Mucosa of gallbladder (tissue), 1 donor: ENCODE data around the gene CEACAM1. TPM values are rescaled to one million over a fixed set of nuclear protein-coding genes. Genes with fewer than 3 reads are reported as not detected.
"Not testable (repeated sequence)": the region's sequence is repeated elsewhere in the genome, so short reads cannot be mapped to it uniquely, and the experiment has no call there.

Experiments used
- DNase-seq: peaks from one replicate; pipeline ENCODE4 v3.0.0-alpha.2; 2020; ENCODE audit warnings: low spot score
- total RNA-seq: library from RNA; stranded (reverse); gene quantifications from one replicate; pipeline ENCODE4 v1.2.1, GENCODE V29; 2021
- donor health status: DM: no; HTN: no; CAD: no.

The CEACAM1 gene
- total RNA-seq, 1 donor from 2014 or later: 19.5 TPM

DNA sequence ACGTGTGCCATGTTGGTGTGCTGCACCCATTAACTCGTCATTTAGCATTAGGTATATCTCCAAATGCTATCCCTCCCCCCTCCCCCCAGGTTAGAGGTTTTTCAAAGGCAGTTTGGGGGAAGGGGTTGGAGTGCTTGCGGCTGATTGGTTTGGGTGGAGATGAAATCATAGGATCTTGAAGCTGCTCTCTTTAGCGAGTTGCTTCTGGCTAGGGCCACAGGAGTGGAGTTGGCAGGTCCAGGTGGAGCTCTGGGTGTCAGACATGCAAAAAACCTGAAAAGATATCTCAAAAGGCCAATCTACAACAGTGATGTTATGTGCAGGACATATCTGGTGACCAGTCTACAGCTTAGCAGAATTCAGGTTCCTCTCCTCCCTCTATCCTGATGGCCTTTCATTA, 52.9 kb downstream of the CEACAM1 start:
- no peak for DNase-seq

DNA sequence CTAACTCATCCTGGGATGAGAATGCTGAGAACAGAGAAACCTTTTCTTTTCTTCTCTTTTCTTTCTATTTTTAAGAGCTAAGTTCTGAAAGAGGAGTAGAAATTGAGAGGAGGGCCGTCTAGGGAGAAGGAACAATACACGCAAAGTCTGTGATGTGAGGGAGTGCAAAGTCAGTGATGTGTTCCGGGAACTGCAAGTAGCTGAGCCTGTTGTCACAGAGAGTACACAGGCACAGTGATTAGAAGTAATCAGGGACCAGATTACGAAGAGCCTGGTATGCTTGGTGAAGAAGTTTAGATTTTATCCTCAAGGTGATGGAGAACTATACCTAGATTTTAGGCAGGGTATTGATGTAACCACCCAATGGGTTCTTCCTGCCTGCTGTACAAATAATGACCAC, 53.5 kb downstream of the CEACAM1 start:
- no peak for DNase-seq

DNA sequence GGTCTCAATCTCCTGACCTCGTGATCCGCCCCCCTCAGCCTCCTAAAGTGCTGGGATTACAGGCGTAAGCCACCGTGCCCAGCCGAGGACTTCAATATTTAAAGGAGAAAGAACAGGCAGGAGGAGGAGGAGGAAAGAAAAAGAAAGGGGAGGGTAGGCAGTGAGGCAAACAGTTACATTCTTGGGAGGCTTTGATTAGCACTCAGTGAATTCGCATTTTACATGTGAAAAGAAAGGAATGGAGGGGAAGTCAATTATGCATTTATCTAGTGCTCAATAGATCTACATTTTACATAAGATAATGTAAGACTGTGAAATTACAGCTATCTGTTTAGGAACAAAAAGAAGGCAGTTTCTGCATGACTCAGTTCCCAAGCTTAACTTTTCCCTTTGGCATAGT, 54.6 kb downstream of the CEACAM1 start:
- no peak for DNase-seq

DNA sequence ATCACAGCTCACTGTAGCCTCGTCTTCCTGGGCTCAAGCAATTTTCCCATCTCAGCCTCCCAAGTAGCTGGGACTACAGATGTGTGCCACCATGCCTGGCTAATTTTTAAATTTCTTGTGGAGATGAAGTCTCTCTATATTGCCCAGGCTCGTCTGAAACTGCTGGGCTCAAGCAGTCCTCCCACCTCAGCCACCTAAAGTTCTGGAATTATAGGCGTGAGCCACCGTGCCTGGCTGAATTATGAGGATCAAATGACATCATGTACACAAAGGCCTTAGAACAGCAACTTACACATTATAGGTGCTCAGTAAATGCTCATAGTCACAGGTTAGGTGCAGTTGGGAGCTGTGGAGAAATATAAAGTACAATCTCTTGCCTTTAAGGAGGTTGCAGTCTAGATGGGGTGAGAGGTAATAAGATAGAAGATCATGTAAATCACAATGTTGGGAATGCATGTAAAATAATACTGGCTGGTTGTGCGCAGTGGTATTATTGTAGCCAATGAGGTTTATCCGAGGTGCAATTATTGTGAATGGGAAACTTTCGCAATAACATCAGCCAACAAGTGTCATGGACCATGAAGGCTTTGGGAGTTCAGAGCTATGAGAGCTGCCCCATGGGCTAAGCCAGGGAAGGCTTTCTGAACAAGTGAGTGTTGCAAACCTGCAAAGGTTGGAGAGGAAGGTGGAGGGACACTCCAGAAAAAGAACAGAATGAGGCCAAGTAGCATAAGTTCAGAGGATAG, 55.7 kb downstream of the CEACAM1 start:
- DNase-seq: no peak

DNA sequence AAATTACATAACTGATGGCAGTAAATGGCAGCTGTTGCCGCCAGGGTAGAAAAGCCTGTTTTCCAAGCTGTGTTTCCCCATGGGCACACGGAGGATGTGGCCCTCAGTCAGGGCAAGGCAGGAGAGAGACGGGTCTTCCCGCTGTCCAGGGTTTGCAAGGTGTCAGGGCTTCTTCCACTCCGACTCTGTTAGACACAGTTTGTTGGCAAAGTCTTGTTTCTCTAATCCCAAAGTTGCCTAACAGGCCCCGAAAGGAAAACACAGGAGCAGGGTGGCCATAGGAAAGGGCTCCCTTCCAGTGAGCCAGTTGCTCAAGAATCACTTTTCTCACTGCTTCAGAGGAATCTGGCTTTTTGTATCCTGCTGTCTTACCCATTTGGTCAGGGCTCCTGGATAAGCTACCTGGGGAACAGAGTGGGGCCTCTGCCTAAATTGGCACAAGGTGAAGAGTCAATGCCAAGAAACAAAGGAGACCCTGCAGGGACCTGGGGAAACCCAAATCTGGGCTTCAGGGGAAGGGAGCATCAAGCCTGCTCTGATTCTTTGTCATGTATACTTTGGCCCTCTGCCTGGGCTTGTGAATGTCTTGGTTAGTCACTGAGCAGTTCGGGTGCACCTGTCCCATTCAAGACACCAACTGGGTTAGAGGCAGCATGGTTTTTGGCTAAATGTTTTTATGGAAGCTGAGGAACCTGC, 56.6 kb downstream of the CEACAM1 start:
- no peak for DNase-seq

DNA sequence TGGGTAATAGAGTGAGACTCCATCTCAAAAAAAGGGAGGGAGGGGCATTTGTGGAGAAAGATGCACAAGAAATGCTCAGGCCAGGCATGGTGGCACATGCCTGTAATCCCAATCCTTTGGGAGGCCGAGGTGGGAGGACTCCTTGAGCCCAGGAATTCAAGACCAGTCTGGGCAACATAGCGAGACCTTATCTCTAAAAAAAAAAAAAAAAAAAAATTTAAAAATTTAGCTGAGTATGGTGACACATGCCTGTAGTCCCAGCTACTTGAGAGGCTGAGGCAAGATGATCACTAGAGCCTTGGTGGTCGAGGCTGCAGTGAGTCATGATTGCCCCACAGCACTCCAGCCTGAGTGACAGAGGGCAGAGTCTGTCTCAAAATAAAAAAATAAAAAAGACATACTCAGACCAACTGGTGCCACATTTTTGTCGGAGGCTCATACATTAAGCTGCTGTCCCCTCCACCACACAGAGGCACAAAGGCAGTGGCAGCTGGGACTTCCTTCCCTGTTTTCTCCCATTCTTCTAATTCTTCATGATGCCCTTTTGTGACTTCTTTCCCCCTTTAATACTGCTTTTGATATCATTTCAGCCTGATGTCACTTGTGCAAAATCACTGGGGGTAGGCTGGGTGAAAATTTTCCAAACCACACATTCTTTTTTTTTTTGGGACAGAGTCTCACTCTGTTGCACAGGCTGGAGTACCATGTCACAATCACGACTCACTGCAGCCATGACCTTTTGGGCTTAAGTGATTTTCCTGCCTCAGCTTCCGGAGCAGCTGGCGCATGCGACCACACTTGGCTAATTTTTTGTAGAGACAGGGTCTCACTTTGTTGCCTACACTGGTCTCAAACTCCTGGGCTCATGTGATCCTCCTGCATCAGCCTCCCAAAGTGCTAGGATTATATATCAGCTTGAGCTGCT, 58.7 kb downstream of the CEACAM1 start:
- no peak for DNase-seq

DNA sequence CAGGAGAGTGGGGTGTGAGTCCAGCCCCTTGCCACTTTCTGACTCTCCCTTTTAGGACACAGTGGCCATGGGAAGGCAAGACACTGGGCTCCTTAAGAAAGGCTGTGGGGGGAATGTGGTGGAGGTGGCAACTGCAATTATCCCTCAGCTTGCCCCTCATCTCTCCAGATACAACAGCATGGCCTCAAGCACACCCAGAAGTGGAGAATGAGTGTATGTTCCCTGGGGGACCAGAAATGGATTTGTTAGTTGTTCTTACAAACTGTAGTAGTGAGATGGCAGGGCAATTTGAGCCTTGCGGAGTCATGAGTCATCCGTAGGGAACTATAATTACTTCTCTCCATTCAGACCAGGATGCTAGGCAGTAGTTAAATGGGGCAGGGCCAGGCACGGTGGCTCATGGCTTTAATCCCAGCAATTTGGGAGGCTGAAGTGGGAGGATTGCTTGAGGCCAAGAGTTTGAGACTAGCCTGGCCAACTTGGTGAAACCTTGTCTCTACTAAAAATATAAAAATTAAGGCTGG, 59.9 kb downstream of the CEACAM1 start:
- DNase-seq: no peak

DNA sequence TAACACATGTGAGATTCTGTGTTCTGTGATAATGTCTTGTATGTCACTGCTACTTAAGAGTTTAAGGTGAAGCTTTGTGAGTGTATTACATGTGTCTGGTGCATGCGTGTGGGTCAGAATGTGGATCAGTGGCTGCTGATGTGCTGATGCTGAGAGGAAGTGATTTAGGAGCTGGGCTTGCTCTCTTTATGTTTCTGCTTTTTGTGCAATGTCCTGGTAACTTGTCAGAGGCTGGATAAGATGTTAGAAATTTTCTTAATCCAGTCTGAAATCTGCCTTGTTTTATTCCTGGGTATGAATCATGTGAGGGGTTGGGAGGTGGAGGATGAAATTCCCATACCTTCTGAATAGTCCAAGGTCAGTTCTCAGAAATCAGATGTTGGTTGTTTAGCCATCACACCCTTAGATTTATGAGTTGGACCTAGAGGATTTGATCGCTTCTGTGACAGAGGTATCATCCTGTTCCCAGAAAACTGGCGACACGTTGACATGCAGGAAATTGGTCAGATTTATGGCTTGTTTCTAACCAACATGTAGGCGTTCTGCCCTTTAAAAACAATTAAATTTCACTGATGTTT, 61.0 kb downstream of the CEACAM1 start:
- DNase-seq: no peak

DNA sequence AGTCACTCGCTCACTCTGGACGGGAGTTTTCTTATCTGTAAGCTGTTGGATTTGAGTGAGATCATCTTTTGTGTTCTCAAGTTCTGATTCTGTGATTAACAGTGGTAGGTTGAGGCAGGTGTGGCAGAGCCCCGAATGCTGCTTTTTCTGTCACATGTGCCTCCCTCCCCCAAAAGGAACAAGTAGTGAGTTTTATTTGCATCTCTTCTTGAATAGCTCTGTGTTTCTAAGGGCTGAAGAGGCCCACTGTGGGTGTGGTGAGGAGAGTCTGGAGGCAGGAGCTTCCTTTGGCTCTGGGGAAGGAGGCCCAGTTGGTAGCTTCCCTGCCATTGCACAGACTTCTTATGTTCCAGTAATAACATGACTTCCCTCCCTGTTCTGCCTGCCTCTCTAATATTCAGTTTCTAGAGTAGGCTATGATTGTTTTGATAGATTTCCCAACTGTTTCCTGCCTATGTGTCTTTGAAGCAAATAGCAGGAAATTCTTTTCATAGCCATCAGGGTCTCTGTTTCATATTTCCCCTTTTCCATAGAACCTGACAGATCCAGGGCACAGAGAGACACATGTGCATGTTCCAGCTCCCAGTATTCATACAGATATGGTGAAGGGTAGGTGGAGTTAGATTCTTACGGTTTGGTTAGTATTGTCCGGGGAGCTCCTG, 61.6 kb downstream of the CEACAM1 start:
- no peak for DNase-seq

DNA sequence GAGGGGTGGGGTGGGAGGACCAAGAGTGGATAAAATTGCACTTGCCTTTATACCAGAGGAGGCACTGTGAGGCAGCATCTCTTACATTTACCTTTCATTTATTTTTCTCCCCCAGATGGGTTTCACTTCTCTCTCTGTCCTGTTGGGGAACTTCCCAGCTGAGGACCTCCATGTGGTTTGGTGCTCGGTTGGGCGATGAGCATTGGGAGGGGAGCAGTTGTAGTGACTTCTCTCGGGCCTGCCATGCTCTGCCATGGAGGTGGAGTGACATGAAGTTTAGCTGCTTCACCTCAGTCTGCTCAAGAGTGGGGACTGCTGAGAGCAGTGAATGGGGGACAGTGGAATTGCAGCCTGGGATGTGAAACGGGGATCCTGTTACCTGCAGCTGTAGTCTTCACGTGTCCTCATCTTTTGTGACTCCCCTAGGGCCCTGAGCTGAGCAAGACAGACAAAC, 62.4 kb downstream of the CEACAM1 start:
- DNase-seq: no peak

DNA sequence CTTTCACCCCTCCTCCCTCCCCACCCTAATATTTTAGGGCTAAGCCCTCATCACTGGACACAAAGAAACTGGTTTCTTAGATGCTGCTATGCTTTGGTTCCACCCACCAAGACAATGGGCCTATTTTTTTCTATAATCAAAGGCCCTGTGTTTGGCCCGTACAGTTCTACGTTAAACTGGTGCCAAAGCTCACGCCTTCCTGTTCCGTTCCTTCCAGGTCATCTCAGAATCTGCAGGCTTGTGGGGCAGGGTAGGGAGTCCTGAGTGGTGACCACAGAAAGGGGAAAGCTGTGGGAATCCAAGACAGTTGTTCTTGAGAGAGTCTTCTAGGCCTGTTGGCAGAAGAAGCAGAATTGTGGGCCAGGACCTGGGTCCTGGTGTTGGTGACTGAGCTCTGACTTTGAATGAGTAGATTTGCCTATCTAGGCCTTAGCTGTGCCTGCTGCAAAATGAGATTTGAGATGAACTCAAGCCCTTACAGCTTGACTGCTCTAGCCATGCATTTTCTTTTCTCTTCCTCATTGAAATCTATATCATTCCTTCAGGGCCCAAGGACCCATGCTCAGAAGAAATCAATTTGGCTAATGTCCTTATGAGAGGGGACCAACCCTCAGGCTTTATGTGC, 66.5 kb downstream of the CEACAM1 start:
- no peak for DNase-seq

DNA sequence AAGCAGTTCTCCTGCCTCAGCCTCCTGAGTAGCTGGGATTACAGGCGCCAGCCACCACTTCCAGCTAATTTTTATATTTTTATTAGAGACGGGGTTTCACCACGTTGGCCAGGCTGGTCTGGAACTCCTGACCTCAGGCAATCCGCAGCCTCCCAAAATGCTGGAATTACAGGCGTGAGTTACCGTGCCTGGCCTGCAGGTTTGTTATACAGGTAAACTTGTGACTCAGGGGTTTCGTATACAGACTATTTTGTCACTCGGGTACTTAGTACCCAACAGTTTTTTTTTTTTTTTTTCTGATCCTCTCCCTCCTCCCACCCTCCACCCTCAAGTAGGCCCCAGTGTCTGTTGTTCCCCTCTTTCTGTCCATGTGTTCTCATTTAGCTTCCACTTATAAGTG, 67.0 kb downstream of the CEACAM1 start:
- DNase-seq: not testable (repeated sequence)

DNA sequence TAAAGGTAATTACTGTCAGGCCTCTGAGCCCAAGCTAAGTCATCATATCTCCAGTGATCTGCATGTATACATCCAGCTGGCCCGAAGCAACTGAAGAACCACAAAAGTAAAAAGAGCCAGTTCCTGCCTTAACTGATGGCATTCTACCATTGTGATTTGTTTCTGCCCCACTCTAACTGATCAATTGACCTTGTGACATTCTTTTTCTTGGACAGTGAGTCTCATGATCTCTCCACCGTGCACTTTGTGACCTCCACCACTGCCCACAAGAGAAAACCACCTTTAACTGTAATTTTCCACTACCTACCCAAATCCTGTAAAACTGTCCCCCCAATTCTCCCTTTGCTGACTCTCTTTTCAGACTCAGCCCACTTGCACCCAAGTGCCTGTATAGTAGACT, 68.4 kb downstream of the CEACAM1 start:
- DNase-seq: no peak

Other genes starting within 250 kb of the CEACAM1 start
- 0.75 TPM for gene PRR19, start 226.3 kb downstream of the CEACAM1 start, total RNA-seq
- gene PAFAH1B3, start 225.9 kb downstream of the CEACAM1 start, total RNA-seq: 28.6 TPM
- 0.63 TPM for gene TMEM145, start 215.2 kb downstream of the CEACAM1 start, total RNA-seq
- 32.8 TPM for gene MEGF8, start 202.8 kb downstream of the CEACAM1 start, total RNA-seq
- 1.9 TPM for gene CNFN, start 138.2 kb downstream of the CEACAM1 start, total RNA-seq
- gene LIPE, start 101.1 kb downstream of the CEACAM1 start, total RNA-seq: 20.9 TPM
- gene CXCL17, start 85.5 kb downstream of the CEACAM1 start, total RNA-seq: 2.1 TPM
- not detected for gene CEACAM8, start 66.4 kb upstream of the CEACAM1 start, total RNA-seq
- not detected for gene PSG3, start 212.0 kb upstream of the CEACAM1 start, total RNA-seq
- not detected for gene PSG8, start 237.2 kb upstream of the CEACAM1 start, total RNA-seq